IMR-90 (cell line): ENCODE data around the gene STK17A. TPM values are rescaled to one million over a fixed set of nuclear protein-coding genes. Genes with fewer than 3 reads are reported as not detected.

Experiments used
- ATAC-seq: fragments of 200-7000 bp; cut with Tn5 transposase; 2 replicates; pipeline ENCODE4 v1.9.1; 2020; ENCODE audit warnings: low read depth, mild to moderate bottlenecking, moderate library complexity
- BruUV-seq: library from RNA; stranded (reverse); fragments of 400-500 nt; replicated peaks from 2 replicates; lab custom pipeline; 2021; lab: Mats Ljungman, UMichigan
- CTCF ChIA-PET: fragments of 300-600 bp; formaldehyde crosslinking; extraction: SDS; loops from one replicate; lab custom pipeline; 2021; ENCODE audit warnings: antibody characterized with exemption; lab: Yijun Ruan, JAX
- POLR2A ChIA-PET: fragments of 300-600 bp; sonication (Branson Sonifier 250); formaldehyde crosslinking; loops from one replicate; lab custom pipeline; 2022; ENCODE audit warnings: antibody characterized with exemption; ENCODE audit not compliant: unreplicated experiment; lab: Charles Lee
- DNase-seq: peaks from one replicate; pipeline ENCODE4 v3.0.0; 2013
- H2AFZ ChIP-seq: replicated peaks from 2 replicates; pipeline ENCODE3; 2013; ENCODE audit warnings: low read length, mild to moderate bottlenecking; ENCODE audit not compliant: poor library complexity
- H2AK5ac ChIP-seq: 2 replicates; pipeline ENCODE4 v1.6.1; 2013; ENCODE audit warnings: low read depth, low read length, inconsistent platforms
- H2AK9ac ChIP-seq: replicated peaks from 2 replicates; pipeline ENCODE3; 2013; ENCODE audit warnings: mild to moderate bottlenecking, low read depth, low read length, moderate library complexity; ENCODE audit not compliant: poor library complexity
- H2BK120ac ChIP-seq: 2 replicates; pipeline ENCODE4 v1.6.1; 2013; ENCODE audit warnings: low read depth, low read length, inconsistent platforms
- H2BK15ac ChIP-seq: 3 replicates; pipeline ENCODE4 v1.6.1; 2013; ENCODE audit warnings: low read depth, low read length, inconsistent platforms
- H2BK20ac ChIP-seq: 2 replicates; pipeline ENCODE4 v1.6.1; 2013; ENCODE audit warnings: low read depth, mild to moderate bottlenecking, inconsistent platforms, low read length, moderate library complexity
- H2BK5ac ChIP-seq: 2 replicates; pipeline ENCODE4 v1.6.1; 2013; ENCODE audit warnings: mild to moderate bottlenecking, low read depth, low read length, inconsistent platforms; ENCODE audit not compliant: poor library complexity, severe bottlenecking
- H3K14ac ChIP-seq: replicated peaks from 2 replicates; pipeline ENCODE4 v1.6.1; 2013; ENCODE audit warnings: low read depth, low read length, inconsistent platforms
- H3K18ac ChIP-seq: 2 replicates; pipeline ENCODE4 v1.6.1; 2013; ENCODE audit warnings: low read depth, low read length, control low read depth
- H3K23ac ChIP-seq: 2 replicates; pipeline ENCODE4 v1.6.1; 2013; ENCODE audit warnings: low read depth, low read length, inconsistent platforms
- H3K27ac ChIP-seq: 2 replicates; pipeline ENCODE4 v1.5.1; 2013; ENCODE audit warnings: mild to moderate bottlenecking, control low read depth, low read length; ENCODE audit not compliant: insufficient read depth
- H3K27me3 ChIP-seq: 2 replicates; pipeline ENCODE4 v1.6.1; 2013; ENCODE audit warnings: low read length; ENCODE audit not compliant: control insufficient read depth, insufficient read depth
- H3K36me3 ChIP-seq: 2 replicates; pipeline ENCODE4 v1.6.1; 2013; ENCODE audit warnings: low read length, mixed read lengths; ENCODE audit not compliant: control insufficient read depth, insufficient read depth
- H3K4ac ChIP-seq: 2 replicates; pipeline ENCODE4 v1.6.1; 2013; ENCODE audit warnings: low read depth, low read length, inconsistent platforms
- H3K4me1 ChIP-seq: 2 replicates; pipeline ENCODE4 v1.6.1; 2013; ENCODE audit warnings: low read length, mixed read lengths; ENCODE audit not compliant: control insufficient read depth, insufficient read depth
- H3K4me2 ChIP-seq: 2 replicates; pipeline ENCODE4 v1.6.1; 2013; ENCODE audit warnings: low read depth, mild to moderate bottlenecking, control low read depth, low read length, moderate library complexity
- H3K4me3 ChIP-seq: 2 replicates; pipeline ENCODE4 v1.5.1; 2013; ENCODE audit warnings: low read depth, mild to moderate bottlenecking, control low read depth, low read length, moderate library complexity; ENCODE audit not compliant: insufficient read depth
- H3K56ac ChIP-seq: 2 replicates; pipeline ENCODE4 v1.6.1; 2013; ENCODE audit warnings: low read length, inconsistent platforms; ENCODE audit not compliant: insufficient read depth; ENCODE audit errors: extremely low read depth
- H3K79me1 ChIP-seq, 2 experiments: 2 replicates each; pipeline ENCODE4 v1.6.1; 2013; ENCODE audit warnings: low read length in 2 of 2, inconsistent platforms in 1 of 2, low read depth in 1 of 2
- H3K9ac ChIP-seq: 2 replicates; pipeline ENCODE4 v1.6.1; 2013; ENCODE audit warnings: low read depth, low read length, control low read depth
- H3K9me1 ChIP-seq: 2 replicates; pipeline ENCODE4 v1.6.1; 2013; ENCODE audit warnings: low read length, inconsistent platforms; ENCODE audit not compliant: insufficient read depth
- H3K9me3 ChIP-seq: 2 replicates; pipeline ENCODE4 v1.6.1; 2013; ENCODE audit warnings: low read length; ENCODE audit not compliant: control insufficient read depth, insufficient read depth
- H4K20me1 ChIP-seq: 2 replicates; pipeline ENCODE4 v1.6.1; 2013; ENCODE audit warnings: low read length, inconsistent platforms; ENCODE audit not compliant: insufficient read depth
- H4K5ac ChIP-seq: 2 replicates; pipeline ENCODE4 v1.6.1; 2013; ENCODE audit warnings: mild to moderate bottlenecking, low read depth, low read length, control low read depth
- H4K8ac ChIP-seq, 2 experiments: 2 replicates each; pipeline ENCODE4 v1.6.1; 2013; ENCODE audit warnings: low read depth in 2 of 2, low read length in 2 of 2, control low read depth in 1 of 2, inconsistent platforms in 1 of 2
- H4K91ac ChIP-seq: 2 replicates; pipeline ENCODE4 v1.6.1; 2013; ENCODE audit warnings: low read depth, low read length, inconsistent platforms; ENCODE audit not compliant: insufficient read depth
- POLR2A ChIP-seq: IDR thresholded peaks from 2 replicates; pipeline ENCODE4 v1.6.1; 2012; ENCODE audit warnings: mild to moderate bottlenecking, low read depth, low read length
- RAD21 ChIP-seq: IDR thresholded peaks from 2 replicates; pipeline ENCODE4 v1.6.1; 2012; ENCODE audit warnings: low read length, improper control_type of control experiment
- RCOR1 ChIP-seq: IDR thresholded peaks from 2 replicates; pipeline ENCODE4 v1.6.1; 2012; ENCODE audit warnings: mild to moderate bottlenecking, low read length, improper control_type of control experiment; ENCODE audit not compliant: insufficient replicate concordance
- WGBS, 2 experiments: methylation state at CpG; one replicate each; pipeline versions ENCODE4 v1.1.5 to v1.1.7; 2013; ENCODE audit warnings: missing lambda C conversion rate in 2 of 2; ENCODE audit not compliant: insufficient read length in 1 of 2; ENCODE audit errors: extremely low coverage in 2 of 2; 5-methylcytosine and 5-hydroxymethylcytosine counted together
- dilution Hi-C: fragments of 300-500 bp; cut with HindIII; formaldehyde crosslinking; loops from one replicate; pipeline ENCODE4 v1.14.3; 2018; ENCODE audit warnings: low sequenced_read_pairs; ENCODE audit not compliant: unreplicated experiment
- in situ Hi-C: fragments of 300-500 bp; cut with MboI; formaldehyde crosslinking; loops from 3 replicates; pipeline ENCODE4 v1.14.3; 2019; ENCODE audit warnings: low sequenced_read_pairs, inconsistent platforms, mixed read lengths
- intact Hi-C: fragments of 100-400 bp; cut with micrococcal nuclease; formaldehyde crosslinking; loops from 2 replicates; pipeline ENCODE4 v1.10.0; 2022
- polyA plus RNA-seq, 3 experiments: library from polyadenylated mRNA; depleted of rRNA; stranded (reverse); fragments of >200 nt; gene quantifications; 2 replicates each; pipeline ENCODE4 v1.2.3, GENCODE V29; 2012; ENCODE audit warnings: low replicate concordance in 1 of 3
- total RNA-seq: library from RNA; depleted of rRNA; stranded (reverse); fragments of >200 nt; gene quantifications from 2 replicates; pipeline ENCODE4 v1.2.3, GENCODE V29; 2012

STK17A gene
- total and polyA plus RNA-seq, 2 of the 4 experiments (the other 2 are of a cell fraction), result 40.5 to 50.5 TPM

GRCh38 chr7:43600056-43600455, 17.1 kb downstream of the STK17A start:
- Histone ChIP-seq H2AFZ (no peak overlapping the region), H3K4me2 (no peak overlapping the region), H2BK15ac (no peak overlapping the region), H3K4me3 (no peak overlapping the region), H4K5ac (no peak overlapping the region), H2BK120ac (no peak overlapping the region), H2BK20ac (no peak overlapping the region), H3K9me3 (no peaks in the 10 kb centered on the region), H3K27ac (no peak overlapping the region), H3K4ac (no peak overlapping the region), H3K56ac (no peak overlapping the region), H2AK5ac (no peak overlapping the region), H3K18ac (no peak overlapping the region), H4K91ac (no peak overlapping the region), H2BK5ac (no peak overlapping the region), H2AK9ac (no peak overlapping the region), H3K4me1 (0 out of 2 replicates have a peak, but pooled peaks cover 2% of the 10 kb centered on the region), H3K27me3 (no peaks in the 10 kb centered on the region), H4K8ac (no peak overlapping the region), H3K9ac (no peak overlapping the region), H4K20me1 (peaks cover 46% of the 10 kb centered on the region), H3K36me3 (peaks cover 34% of the 10 kb centered on the region), H3K23ac (no peak overlapping the region), H3K9me1 (peaks cover 8% of the 10 kb centered on the region), H3K14ac (no peak overlapping the region), H3K79me1 (peaks cover 23 to 57% of the 10 kb centered on the region in 2 experiments)
- ChIA-PET CTCF (no interaction called here), POLR2A (no interaction called here)
- 100% methylated on average over 2 of the region's 3 CpGs; no CpG with 5 or more reads in 1 of the 2 experiments for WGBS, 2 experiments
- BruUV-seq, result no TSS peak
- intact Hi-C loops, result no loop called here
- ATAC-seq (no peak), DNase-seq (no peak)
- dilution Hi-C loops, result no loop called here
- in situ Hi-C loops, result no loop called here
- TF ChIP-seq RAD21, result no peak
- no peak for TF ChIP-seq POLR2A
- no peak for TF ChIP-seq RCOR1
